Epithelial cell of proximal tubule (primary cell): Measurements from ENCODE around the gene SYCE3. TPM values are rescaled to one million over a fixed set of nuclear protein-coding genes. Genes with fewer than 3 reads are reported as not detected.

ENCODE experiments used
- DNase-seq: peaks from one replicate; pipeline ENCODE4 v3.0.0-alpha.2; 2011; ENCODE audit warnings: low read depth
- H3K4me3 ChIP-seq: 2 replicates; pipeline ENCODE4 v1.5.1; 2011; ENCODE audit warnings: low read depth, mild to moderate bottlenecking, low read length
- CTCF ChIP-seq: conservative IDR thresholded peaks from 2 replicates; pipeline ENCODE4 v1.5.1; 2012; ENCODE audit warnings: low read depth, mild to moderate bottlenecking, low read length
- total RNA-seq: library from RNA; depleted of rRNA; stranded (reverse); fragments of >200 nt; gene quantifications from 2 replicates; pipeline ENCODE4 v1.2.3, GENCODE V29; 2015

The SYCE3 gene
- 1.0 TPM in 1 of 2 replicates, not detected in the other for total RNA-seq

- peak; percentile 80 for TF ChIP-seq CTCF
- DNase-seq: no peak
- peak within 1 kb of the TSS; percentile 59 for H3K4me3 ChIP-seq
These were observed at the start of gene SYCE3 for GRCh38 chr22:50562523-50563412. SYCE3 (minus strand) TSS chr22:50562919; CDS start chr22:50556405, 6,514 bp downstream.

GRCh38 chr22:50612168-50612527 is 49.4 kb upstream of the SYCE3 start:
- no peak for TF ChIP-seq CTCF
- DNase-seq: no peak
- H3K4me3 ChIP-seq: no peak overlapping the region

- TF ChIP-seq CTCF: no peak
- DNase-seq: no peak
- H3K4me3 ChIP-seq: no peak overlapping the region
These were observed 48.8 kb upstream of the SYCE3 start for GRCh38 chr22:50611341-50612060.

GRCh38 chr22:50610581-50610980 is 47.9 kb upstream of the SYCE3 start:
- H3K4me3 ChIP-seq: no peak overlapping the region
- DNase-seq: no peak
- TF ChIP-seq CTCF: no peak

- TF ChIP-seq CTCF: no peak
- no peak overlapping the region for H3K4me3 ChIP-seq
- DNase-seq: no peak
These were observed 47.3 kb upstream of the SYCE3 start for GRCh38 chr22:50610041-50610451.

- DNase-seq: no peak
- no peak for TF ChIP-seq CTCF
- H3K4me3 ChIP-seq: no peak overlapping the region
These were observed 46.9 kb upstream of the SYCE3 start for GRCh38 chr22:50609599-50609998.
